ENCODE measurements around the gene MPHOSPH6.

- no peak for TF ChIP-seq ZNF274 (IDR thresholded peaks at IDR 0.05; ENCODE audit: low read depth, low read length)
- no peak for TF ChIP-seq YY1 (IDR thresholded peaks at IDR 0.05; ENCODE audit: insufficient read depth, insufficient read length)
Measured at GRCh38 chr16:82152196-82152595, 17.8 kb downstream of the MPHOSPH6 start.

Measured in NT2/D1 (cell line).